Activated T-helper 1 cell treated with Interleukin-2 at 50 U/mL for 16 hours (primary cell): ENCODE results near the gene WDR47.
"Not testable (repeated sequence)": the region's sequence is repeated elsewhere in the genome, so short reads cannot be mapped to it uniquely, and the experiment has no call there.

ENCODE experiments used
- DNase-seq: peaks from one replicate; pipeline ENCODE4 v3.0.0-alpha.2; 2020; ENCODE audit warnings: low read depth

Gene WDR47

GRCh38 chr1:108962681-108963051 is 79.2 kb downstream of the WDR47 start:
- DNase-seq, result no peak

GRCh38 chr1:108961752-108962486 is 80.0 kb downstream of the WDR47 start:
- no peak for DNase-seq

- no peak for DNase-seq
These were observed 80.7 kb downstream of the WDR47 start for GRCh38 chr1:108961198-108961597.

- DNase-seq, result no peak
These were observed 81.2 kb downstream of the WDR47 start for GRCh38 chr1:108960719-108961118.

GRCh38 chr1:108957888-108958287 is 84.0 kb downstream of the WDR47 start:
- DNase-seq, result no peak

GRCh38 chr1:108955881-108956280 is 86.0 kb downstream of the WDR47 start:
- DNase-seq, result no peak

- DNase-seq, result no peak
These were observed 86.8 kb downstream of the WDR47 start for GRCh38 chr1:108955111-108955510.

- no peak for DNase-seq
These were observed 88.5 kb downstream of the WDR47 start for GRCh38 chr1:108953452-108953851.

- DNase-seq, result no peak
These were observed 90.7 kb downstream of the WDR47 start for GRCh38 chr1:108951242-108951641.

- no peak for DNase-seq
These were observed 92.9 kb downstream of the WDR47 start for GRCh38 chr1:108949044-108949443.

- no peak for DNase-seq
These were observed 93.9 kb downstream of the WDR47 start for GRCh38 chr1:108947871-108948525.

GRCh38 chr1:108936170-108936569 is 105.7 kb downstream of the WDR47 start:
- no peak for DNase-seq

GRCh38 chr1:108933944-108934343 is 108.0 kb downstream of the WDR47 start:
- no peak for DNase-seq

- not testable (repeated sequence) for DNase-seq
These were observed 114.3 kb downstream of the WDR47 start for GRCh38 chr1:108927565-108927964.

- no peak for DNase-seq
These were observed 116.0 kb downstream of the WDR47 start for GRCh38 chr1:108925920-108926319.
